ENCODE results near the gene SORT1.

DNA sequence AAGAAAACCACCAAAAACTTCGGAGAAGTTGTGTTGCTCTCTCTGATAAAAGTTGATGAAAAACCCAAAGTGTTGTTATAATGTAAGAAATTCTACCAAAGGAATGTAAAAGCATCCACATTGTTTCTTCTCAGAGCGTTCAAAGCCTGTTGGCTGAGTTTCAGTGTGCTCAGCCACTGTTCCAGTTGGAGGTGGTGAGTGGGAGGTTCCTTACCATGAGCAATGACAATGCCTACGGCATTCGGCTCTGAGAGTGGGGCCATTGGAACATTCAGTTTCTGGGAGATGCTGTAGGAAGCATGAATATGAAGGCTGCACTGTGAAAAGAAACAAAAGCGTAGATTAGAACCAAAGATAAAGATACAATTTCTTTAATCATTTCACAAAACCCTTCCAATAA lies 70.4 kb downstream of the SORT1 start:
- TF ChIP-seq, protein P1, sequence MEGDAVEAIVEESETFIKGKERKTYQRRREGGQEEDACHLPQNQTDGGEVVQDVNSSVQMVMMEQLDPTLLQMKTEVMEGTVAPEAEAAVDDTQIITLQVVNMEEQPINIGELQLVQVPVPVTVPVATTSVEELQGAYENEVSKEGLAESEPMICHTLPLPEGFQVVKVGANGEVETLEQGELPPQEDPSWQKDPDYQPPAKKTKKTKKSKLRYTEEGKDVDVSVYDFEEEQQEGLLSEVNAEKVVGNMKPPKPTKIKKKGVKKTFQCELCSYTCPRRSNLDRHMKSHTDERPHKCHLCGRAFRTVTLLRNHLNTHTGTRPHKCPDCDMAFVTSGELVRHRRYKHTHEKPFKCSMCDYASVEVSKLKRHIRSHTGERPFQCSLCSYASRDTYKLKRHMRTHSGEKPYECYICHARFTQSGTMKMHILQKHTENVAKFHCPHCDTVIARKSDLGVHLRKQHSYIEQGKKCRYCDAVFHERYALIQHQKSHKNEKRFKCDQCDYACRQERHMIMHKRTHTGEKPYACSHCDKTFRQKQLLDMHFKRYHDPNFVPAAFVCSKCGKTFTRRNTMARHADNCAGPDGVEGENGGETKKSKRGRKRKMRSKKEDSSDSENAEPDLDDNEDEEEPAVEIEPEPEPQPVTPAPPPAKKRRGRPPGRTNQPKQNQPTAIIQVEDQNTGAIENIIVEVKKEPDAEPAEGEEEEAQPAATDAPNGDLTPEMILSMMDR (IDR thresholded peaks at IDR 0.05), result no peak
- TF ChIP-seq ELF1 (IDR thresholded peaks at IDR 0.05) (no peak), TAF1 (IDR thresholded peaks at IDR 0.05; ENCODE audit: borderline replicate concordance, low read depth, low read length) (no peak), RCOR1 (IDR thresholded peaks at IDR 0.05; ENCODE audit: low read length) (no peak), MXI1 (IDR thresholded peaks at IDR 0.05; ENCODE audit: low read depth, low read length) (no peak), TCF12 (IDR thresholded peaks at IDR 0.05) (no peak), NRF1 (IDR thresholded peaks at IDR 0.05; ENCODE audit: low read depth, low read length) (no peak), FOXM1 (IDR thresholded peaks at IDR 0.05; ENCODE audit: low read depth) (no peak), SMC3 (IDR thresholded peaks at IDR 0.05; ENCODE audit: low read depth, low read length) (no peak), FOSL2 (IDR thresholded peaks at IDR 0.05; ENCODE audit: borderline replicate concordance, low read depth) (no peak)
- TF ChIP-seq, protein P2, sequence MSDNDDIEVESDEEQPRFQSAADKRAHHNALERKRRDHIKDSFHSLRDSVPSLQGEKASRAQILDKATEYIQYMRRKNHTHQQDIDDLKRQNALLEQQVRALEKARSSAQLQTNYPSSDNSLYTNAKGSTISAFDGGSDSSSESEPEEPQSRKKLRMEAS (IDR thresholded peaks at IDR 0.05; ENCODE audit: low read depth), result no peak
